Keratinocyte (primary cell): ENCODE measurements around the gene CCN6. TPM values are rescaled to one million over a fixed set of nuclear protein-coding genes. Genes with fewer than 3 reads are reported as not detected.

Experiments
- DNase-seq: peaks from one replicate; pipeline ENCODE4 v3.0.0-alpha.2; 2011; ENCODE audit warnings: low read depth, missing footprints, low spot score
- FAIRE-seq: peaks from 2 replicates; lab custom pipeline; 2011; peaks lifted over from hg19 to GRCh38; lab: Jason Lieb, UNC
- H2AFZ ChIP-seq: 2 replicates; pipeline ENCODE4 v1.6.0; 2012; ENCODE audit warnings: low read length, control low read depth, inconsistent platforms; ENCODE audit not compliant: control insufficient read depth
- H3K27ac ChIP-seq: 2 replicates; pipeline ENCODE4 v1.5.1; 2011; ENCODE audit warnings: low read length; ENCODE audit not compliant: control insufficient read depth, insufficient read depth
- H3K27me3 ChIP-seq: 3 replicates; pipeline ENCODE4 v1.6.0; 2011; ENCODE audit warnings: low read length; ENCODE audit not compliant: control insufficient read depth, insufficient read depth; ENCODE audit errors: extremely low read depth
- H3K36me3 ChIP-seq, 2 experiments: 2 replicates in 1 of 2; 3 replicates in 1 of 2; pipeline ENCODE4 v1.5.1; 2011; ENCODE audit warnings: low read length in 2 of 2, mild to moderate bottlenecking in 1 of 2; ENCODE audit not compliant: control insufficient read depth in 2 of 2, insufficient read depth in 2 of 2; ENCODE audit errors: extremely low read depth in 1 of 2
- H3K4me1 ChIP-seq: 3 replicates; pipeline ENCODE4 v1.5.1; 2011; ENCODE audit warnings: low read length; ENCODE audit not compliant: control insufficient read depth, insufficient read depth; ENCODE audit errors: extremely low read depth
- H3K4me2 ChIP-seq: 3 replicates; pipeline ENCODE4 v1.6.0; 2011; ENCODE audit warnings: low read depth, low read length; ENCODE audit not compliant: control insufficient read depth, insufficient read depth; ENCODE audit errors: extremely low read depth
- H3K4me3 ChIP-seq, 3 experiments: fragments of 200-600 bp in 1 of 3; sonication (generic) in 1 of 3; 2 replicates in 2 of 3; 3 replicates in 1 of 3; pipeline ENCODE4 v1.5.1; 2011 to 2016; ENCODE audit warnings: low read length in 3 of 3, mild to moderate bottlenecking in 3 of 3, control low read depth in 2 of 3, inconsistent platforms in 1 of 3, low read depth in 1 of 3, mixed read lengths in 1 of 3, mixed run types in 1 of 3, moderate library complexity in 1 of 3; ENCODE audit not compliant: control insufficient read depth in 2 of 3, insufficient read depth in 2 of 3; ENCODE audit errors: extremely low read depth in 1 of 3
- H3K79me2 ChIP-seq: 2 replicates; pipeline ENCODE4 v1.6.0; 2012; ENCODE audit warnings: low read length; ENCODE audit not compliant: control insufficient read depth, insufficient read depth
- H3K9ac ChIP-seq: 3 replicates; pipeline ENCODE4 v1.6.0; 2011; ENCODE audit warnings: low read length; ENCODE audit not compliant: control insufficient read depth, insufficient read depth; ENCODE audit errors: extremely low read depth
- H3K9me1 ChIP-seq: 3 replicates; pipeline ENCODE4 v1.6.0; 2011; ENCODE audit warnings: low read length; ENCODE audit not compliant: control insufficient read depth, insufficient read depth; ENCODE audit errors: extremely low read depth
- H3K9me3 ChIP-seq: 2 replicates; pipeline ENCODE4 v1.5.1; 2012; ENCODE audit warnings: low read depth, low read length; ENCODE audit not compliant: control insufficient read depth
- H4K20me1 ChIP-seq: 3 replicates; pipeline ENCODE4 v1.6.0; 2011; ENCODE audit warnings: low read length; ENCODE audit not compliant: control insufficient read depth, insufficient read depth; ENCODE audit errors: extremely low read depth
- CTCF ChIP-seq, 3 experiments: IDR thresholded peaks in 1 of 3; conservative IDR thresholded peaks in 1 of 3; optimal IDR thresholded peaks in 1 of 3; 2 replicates in 2 of 3; 3 replicates in 1 of 3; pipeline versions ENCODE3 to v1.5.1; 2011; ENCODE audit warnings: low read length in 3 of 3, mild to moderate bottlenecking in 3 of 3, moderate library complexity in 2 of 3, control low read depth in 1 of 3, inconsistent platforms in 1 of 3; ENCODE audit not compliant: insufficient read depth in 2 of 3; ENCODE audit errors: extremely low read depth in 1 of 3
- EZH2 ChIP-seq: IDR thresholded peaks from one replicate; pipeline ENCODE4 v1.6.1; 2012; ENCODE audit warnings: inconsistent platforms, mild to moderate bottlenecking, low read length, moderate library complexity
- dilution Hi-C: fragments of 300-500 bp; cut with MboI; formaldehyde crosslinking; loops from one replicate; pipeline ENCODE4 v1.7.0; 2020; ENCODE audit warnings: low sequenced_read_pairs; ENCODE audit not compliant: extremely low pct_ligation_motif_present
- polyA plus RNA-seq, 5 experiments: library from polyadenylated mRNA; depleted of rRNA in 3 of 5; stranded (reverse) in 3 of 5; stranded (forward) in 1 of 5; unstranded in 1 of 5; fragments of >200 nt; gene quantifications; 1 replicate in 1 of 5; 2 replicates in 3 of 5; 3 replicates in 1 of 5; pipeline versions ENCODE4 v1.2.1 to v1.2.3, GENCODE V29; 2011 to 2012; ENCODE audit warnings: missing spikeins in 2 of 5, low read depth in 1 of 5, low replicate concordance in 1 of 5

Gene CCN6
- polyA plus RNA-seq, 1 donor (not counting 4 experiments of a cell fraction or from before 2014, with no cell fraction given) = 0.90 TPM

GRCh38 chr6:112087136-112087911 lies 33.4 kb downstream of the CCN6 start, which contains the start of the genes FAM229B and TUBE1:
FAM229B (plus strand) TSS chr6:112087591; CDS start chr6:112099284, 11,693 bp downstream.
TUBE1 (minus strand) TSS chr6:112087482; CDS start chr6:112087434, 48 bp downstream.
- peak in 1 of 3 experiments; percentile 9 for TF ChIP-seq CTCF (optimal IDR thresholded peaks at IDR 0.05 in 1 of 3, IDR thresholded peaks at IDR 0.05 in 1 of 3, conservative IDR thresholded peaks at IDR 0.05 in 1 of 3; ENCODE audit: extremely low read depth in 1 of 3, insufficient read depth in 2 of 3, low read length in 3 of 3)
- TF ChIP-seq EZH2 = no peak
- peak within 1 kb of the TSS; percentile 86 for H3K9ac ChIP-seq
- H3K4me3 ChIP-seq = peak within 1 kb of the TSS; percentile 80 to 97 (median 97)
- H2AFZ ChIP-seq = peak within 1 kb of the TSS; percentile 99
- peak; percentile 92 for FAIRE-seq
- DNase-seq = peak; percentile 87
- peaks cover 5% of the 10 kb centered on the region for H3K4me1 ChIP-seq
- H3K9me3 ChIP-seq = no peaks in the 10 kb centered on the region
- H3K27ac ChIP-seq = peak within 1 kb of the TSS; percentile 76
- dilution Hi-C loops = no loop called here
- no peaks in the 10 kb centered on the region for H4K20me1 ChIP-seq
- H3K36me3 ChIP-seq = peaks cover 3 to 21% of the 10 kb centered on the region in 2 experiments
- peak within 1 kb of the TSS; percentile 96 for H3K4me2 ChIP-seq
- no peaks in the 10 kb centered on the region for H3K27me3 ChIP-seq
- no peaks in the 10 kb centered on the region for H3K79me2 ChIP-seq
- H3K9me1 ChIP-seq = no peaks in the 10 kb centered on the region

GRCh38 chr6:112087916-112088315 lies 34.0 kb downstream of the CCN6 start:
- no peaks in the 10 kb centered on the region for H3K9me3 ChIP-seq
- H3K4me1 ChIP-seq = peaks cover 5% of the 10 kb centered on the region
- TF ChIP-seq CTCF (optimal IDR thresholded peaks at IDR 0.05 in 1 of 3, IDR thresholded peaks at IDR 0.05 in 1 of 3, conservative IDR thresholded peaks at IDR 0.05 in 1 of 3; ENCODE audit: extremely low read depth in 1 of 3, insufficient read depth in 2 of 3, low read length in 3 of 3) = no peak
- no peak for TF ChIP-seq EZH2
- no peak for FAIRE-seq
- peak overlapping the region; percentile 86 for H3K9ac ChIP-seq
- H3K36me3 ChIP-seq = peaks cover 3 to 18% of the 10 kb centered on the region in 2 experiments
- peak overlapping the region; percentile 10 for H3K27ac ChIP-seq
- H3K9me1 ChIP-seq = no peaks in the 10 kb centered on the region
- peak overlapping the region; percentile 99 for H2AFZ ChIP-seq
- no peaks in the 10 kb centered on the region for H4K20me1 ChIP-seq
- H3K4me2 ChIP-seq = peak overlapping the region; percentile 96
- H3K79me2 ChIP-seq = no peaks in the 10 kb centered on the region
- H3K4me3 ChIP-seq = peak overlapping the region; percentile 80 to 97 (median 97)
- DNase-seq = no peak
- H3K27me3 ChIP-seq = no peaks in the 10 kb centered on the region
- dilution Hi-C loops = no loop called here
